MV-4-11 (cell line): Measurements from ENCODE around the gene SHANK2.

Experiments used
- DNase-seq: peaks from one replicate; lab custom pipeline; 2025; lab: John Stamatoyannopoulos, UW

SHANK2 gene

DNA sequence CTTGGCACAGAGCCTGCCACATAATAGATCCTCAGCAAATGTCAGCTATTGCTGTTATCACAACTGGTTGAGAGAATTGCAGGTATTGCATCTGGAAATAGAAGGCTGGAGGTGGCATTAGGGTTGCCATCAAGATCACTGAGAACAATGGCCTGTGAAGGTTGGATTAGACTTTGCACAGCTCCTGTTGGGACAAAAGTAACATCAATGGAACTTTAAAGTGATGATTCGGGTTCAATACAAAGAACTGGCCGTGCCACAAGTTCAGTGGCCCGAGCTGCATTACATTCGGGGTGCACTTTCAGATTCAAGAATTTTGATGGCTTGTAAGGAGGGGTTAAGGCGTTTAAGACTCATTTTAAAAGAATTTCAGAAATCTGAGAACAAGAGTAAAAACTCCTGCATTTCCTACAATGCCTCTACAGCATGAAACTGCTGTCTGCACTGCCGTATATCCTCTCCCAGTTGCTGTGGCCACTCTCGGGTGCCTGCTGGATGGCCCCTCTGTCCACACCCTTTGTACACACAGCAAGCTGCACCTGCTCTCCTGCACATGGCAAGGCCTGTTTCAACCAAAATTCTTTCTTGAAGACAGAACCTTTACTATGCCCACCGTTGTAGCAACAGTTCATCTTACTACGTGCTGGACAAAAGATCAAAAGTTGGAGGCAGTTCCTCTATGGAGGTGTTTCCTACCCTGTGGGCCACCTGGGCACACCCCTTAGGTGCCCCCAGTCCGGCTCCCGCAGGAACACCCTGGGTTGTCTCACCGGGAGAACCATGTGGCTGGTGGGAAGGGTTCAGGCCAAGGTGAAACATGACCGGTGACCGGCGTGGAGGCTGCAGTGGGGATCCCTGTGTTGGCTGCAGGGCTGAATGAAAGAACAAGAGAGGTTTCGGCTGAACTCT is 17.5 kb upstream of the SHANK2 start:
- no peak for DNase-seq

- no peak for DNase-seq
Measured at GRCh38 chr11:71268706-71269321, 16.4 kb upstream of the SHANK2 start.

DNA sequence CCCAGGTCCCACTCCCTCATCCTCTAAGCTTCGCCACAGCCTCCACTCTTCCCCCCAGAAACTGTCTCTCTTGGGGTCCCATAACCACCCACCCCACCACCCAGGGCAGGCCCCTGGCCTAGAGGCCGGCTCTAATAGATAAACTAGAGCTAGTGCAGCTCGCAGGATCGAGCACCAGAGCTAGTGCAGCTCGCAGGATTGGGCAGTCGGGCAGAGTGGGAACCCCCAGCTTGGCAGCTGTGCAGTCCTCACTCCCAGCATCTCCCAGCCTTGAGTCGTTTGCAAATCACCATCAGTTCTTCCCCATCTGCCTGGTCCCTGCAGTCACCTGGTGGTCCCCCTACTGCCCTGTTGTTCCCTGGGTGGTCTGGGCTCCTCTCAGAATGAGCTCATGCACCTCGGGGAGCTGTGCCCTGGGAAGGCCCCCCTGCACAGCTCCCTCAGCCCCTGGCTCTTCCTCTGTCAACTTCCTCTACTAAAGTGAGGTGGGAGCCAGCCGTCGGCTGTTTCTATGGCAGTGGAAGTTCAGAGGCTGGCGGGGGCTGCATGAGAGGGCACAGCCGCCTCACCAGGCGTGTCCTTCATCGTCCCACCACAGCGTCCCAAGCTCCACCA is 15.5 kb upstream of the SHANK2 start:
- no peak for DNase-seq

- no peak for DNase-seq
Measured at GRCh38 chr11:71266114-71266833, 13.9 kb upstream of the SHANK2 start.

GRCh38 chr11:71265559-71266092 is 13.2 kb upstream of the SHANK2 start:
- DNase-seq: no peak

DNA sequence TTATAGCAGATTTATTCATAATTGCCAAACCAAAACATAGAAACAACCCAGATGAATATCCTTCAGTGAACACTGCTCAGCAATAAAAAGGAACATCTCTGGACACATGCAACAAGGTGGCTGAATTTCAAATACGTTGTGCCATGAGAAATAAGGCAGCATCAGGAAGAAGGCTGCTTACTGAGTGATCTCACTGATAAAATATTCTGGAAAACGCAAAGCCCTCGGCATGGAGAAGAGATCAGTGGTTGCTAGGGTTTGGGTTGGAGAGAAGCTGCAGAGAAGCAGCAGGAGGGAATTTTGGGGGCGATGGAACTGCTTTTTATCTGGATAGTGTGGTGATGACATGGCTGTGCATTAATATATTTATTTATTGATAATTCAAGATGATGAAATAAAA is 11.0 kb upstream of the SHANK2 start:
- DNase-seq: no peak

DNA sequence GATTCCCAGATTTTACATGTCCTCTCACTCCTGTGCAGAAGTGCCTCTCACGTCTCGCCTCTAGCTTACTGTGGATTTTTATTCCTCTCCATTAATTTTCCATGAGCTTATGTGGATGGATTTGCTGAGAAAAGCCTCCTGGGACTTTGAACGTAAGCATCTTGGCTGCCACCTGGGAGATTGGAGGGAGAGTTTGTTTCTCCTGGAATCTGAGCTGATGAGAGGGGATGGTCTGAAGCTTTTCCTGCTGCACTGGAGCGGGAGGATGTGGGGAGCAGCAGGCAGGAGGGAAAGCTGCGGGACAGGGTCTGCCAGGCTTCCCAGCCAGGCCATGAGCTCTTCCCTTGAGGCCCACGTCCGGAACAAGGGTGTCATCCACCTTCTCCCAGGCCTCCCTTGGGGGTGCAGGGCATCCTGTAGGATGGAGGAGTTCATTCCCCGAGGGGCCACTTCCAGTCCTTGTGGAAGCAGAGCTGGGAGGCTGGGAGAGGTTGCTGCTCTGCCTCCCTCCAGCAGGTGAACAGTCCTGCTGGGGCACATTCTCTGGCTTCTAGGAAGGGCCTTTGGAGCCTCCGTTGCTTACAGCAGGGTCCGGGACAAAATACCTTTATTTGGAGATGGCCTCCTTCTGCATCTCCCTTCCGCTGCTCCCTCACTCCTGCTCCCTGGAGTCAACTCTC is 3.6 kb upstream of the SHANK2 start:
- no peak for DNase-seq

DNA sequence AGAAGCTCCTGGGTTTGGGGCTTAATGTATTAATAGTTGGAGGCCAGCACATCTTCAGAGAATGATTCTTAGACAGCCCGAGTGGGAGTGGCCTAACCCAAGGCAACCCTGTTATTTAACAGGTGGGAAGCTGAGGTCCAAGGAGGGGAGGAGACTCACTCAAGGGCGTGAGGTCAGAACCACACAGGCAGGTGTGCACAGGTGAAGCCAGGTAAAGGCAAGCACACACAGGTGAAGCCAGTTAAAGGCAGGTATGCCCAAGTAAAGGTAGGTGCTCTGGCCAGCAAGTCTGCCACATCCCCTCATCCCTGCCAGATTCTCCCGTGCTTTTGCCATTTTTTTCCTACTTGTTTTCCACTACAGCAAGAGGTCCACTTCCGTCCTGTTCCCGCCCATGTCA is 2.9 kb upstream of the SHANK2 start:
- no peak for DNase-seq

DNA sequence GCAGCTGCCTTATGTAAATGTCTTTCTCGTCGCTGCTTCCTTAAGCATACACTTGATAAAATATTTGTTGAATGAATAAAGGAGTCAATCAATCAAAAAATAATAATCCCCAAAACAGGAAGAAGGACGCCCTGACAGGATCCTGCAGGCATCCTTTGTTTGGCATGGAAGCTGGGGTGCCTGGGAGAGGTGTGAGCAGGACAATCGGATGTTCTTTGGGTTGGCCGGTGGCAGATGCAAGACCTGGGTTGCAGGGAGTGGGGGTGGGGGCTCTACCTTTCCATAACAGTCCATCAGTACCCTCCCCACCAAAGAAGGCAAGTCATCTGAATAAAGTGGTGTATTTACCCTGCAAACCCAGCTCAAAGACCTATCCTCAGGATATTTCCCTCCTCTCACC is 1.4 kb upstream of the SHANK2 start:
- DNase-seq: no peak

DNA sequence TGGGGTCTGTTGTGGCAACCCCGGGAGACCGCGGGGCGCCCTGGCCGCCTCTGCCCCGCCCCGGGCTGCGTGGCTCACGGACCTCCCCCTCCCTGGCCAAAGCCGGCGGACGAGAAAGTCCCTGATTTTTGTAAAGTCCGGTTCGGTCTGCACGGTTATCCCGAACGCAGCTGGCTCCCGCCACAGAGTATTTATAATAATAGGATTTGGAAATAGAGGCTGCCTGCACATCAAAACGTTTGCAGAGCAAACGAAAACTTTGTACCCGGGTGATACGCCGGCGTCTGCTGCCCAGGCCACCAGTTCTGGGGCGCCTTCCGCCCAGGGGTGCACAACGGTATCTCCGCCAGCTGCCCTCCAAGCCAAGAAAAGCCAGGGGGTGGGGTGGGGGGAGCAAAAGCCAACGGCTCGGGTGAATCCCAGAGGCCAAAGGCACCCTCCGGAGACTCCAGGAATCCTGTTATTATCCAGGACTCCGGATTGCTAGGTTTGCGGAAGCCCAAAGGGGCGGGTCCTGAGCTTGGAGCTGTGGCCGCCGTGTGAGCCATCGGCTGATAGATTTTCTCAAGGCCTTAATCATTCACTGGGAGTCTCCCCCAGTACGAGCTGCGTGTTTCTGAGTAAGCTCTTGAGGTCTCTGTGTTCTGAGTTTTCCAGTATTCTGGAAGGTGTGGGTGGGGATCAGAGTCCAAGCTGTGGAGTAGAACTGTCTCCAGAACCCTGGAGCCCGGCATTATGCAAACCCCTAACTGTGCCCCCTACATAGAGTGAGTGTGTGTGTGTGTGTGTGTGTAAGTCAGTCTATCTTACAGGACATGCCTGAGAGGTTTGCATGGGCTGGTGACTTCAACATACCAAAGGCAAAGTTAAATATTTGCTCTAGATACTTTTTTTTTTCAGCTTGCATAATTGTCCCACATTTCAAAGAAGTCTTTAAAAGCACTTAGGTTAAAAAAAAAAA is 673 bp upstream of the SHANK2 start:
- DNase-seq: no peak

GRCh38 chr11:71251761-71252268 is 562 bp downstream of the SHANK2 start:
- no peak for DNase-seq

DNA sequence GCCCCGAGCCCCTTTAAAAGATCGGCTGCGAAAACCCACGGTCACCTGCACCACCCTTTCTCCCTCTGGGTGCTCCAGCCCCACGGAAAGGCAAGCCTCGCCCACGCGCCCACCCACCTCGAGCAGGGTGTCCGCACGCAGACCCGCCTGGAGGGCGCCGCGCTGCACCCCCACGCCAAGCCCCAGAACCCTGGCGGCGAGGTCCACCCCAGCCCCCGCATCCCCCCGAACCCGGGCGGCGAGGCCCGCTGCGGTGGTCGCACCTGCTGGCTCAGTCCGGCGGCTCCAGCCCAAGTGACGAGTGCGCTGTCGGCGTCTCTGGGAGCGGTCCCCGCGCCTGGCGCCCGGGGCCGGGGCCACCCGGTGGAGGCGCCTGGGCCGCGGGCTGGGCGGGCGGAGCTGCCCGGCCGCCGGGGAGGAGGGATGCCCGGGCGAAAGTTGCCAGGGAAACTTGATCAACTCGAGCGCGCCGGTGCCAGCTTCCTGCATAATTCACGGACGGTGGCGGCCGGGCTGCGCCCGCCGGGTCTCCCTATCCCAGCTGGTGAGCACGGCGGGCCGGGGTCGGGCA is 1.1 kb downstream of the SHANK2 start:
- no peak for DNase-seq

- DNase-seq: no peak
Measured at GRCh38 chr11:71250523-71251150, 1.7 kb downstream of the SHANK2 start.

- DNase-seq: no peak
Measured at GRCh38 chr11:71249301-71249700, 3.1 kb downstream of the SHANK2 start.

- DNase-seq: no peak
Measured at GRCh38 chr11:71248656-71249055, 3.7 kb downstream of the SHANK2 start.

GRCh38 chr11:71248251-71248570 is 4.2 kb downstream of the SHANK2 start:
- DNase-seq: no peak

- DNase-seq: no peak
Measured at GRCh38 chr11:71247551-71248250, 4.7 kb downstream of the SHANK2 start.

DNA sequence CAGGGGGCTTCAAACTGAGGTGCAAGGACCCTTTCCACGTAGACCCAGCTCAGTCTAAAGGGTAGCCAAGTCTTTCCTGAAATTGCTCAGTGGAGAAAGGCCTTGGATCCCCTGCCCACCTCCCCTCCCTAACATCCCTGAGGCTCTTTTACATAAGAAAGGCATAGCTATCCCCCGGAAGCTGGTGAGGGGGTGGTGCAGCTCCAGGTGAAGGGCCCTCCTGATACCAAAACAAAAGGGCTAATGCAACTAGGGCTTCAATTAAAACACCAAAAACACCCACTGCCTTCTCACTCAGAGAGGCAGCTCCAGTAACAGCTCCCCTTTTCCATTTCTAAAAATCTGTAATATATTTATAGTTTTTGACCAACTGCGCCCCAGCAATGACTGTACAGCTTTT is 5.8 kb downstream of the SHANK2 start:
- no peak for DNase-seq
